Stimulated activated CD8-positive, alpha-beta memory T cell treated with anti-CD3 and anti-CD28 coated beads, Interleukin-15, amount 100 ng/mL, for 1 hour (primary cell): ENCODE data around the gene CHD5.

Experiments used
- DNase-seq: peaks from one replicate; pipeline ENCODE4 v3.0.0-alpha.2; 2020; ENCODE audit warnings: low read depth

The CHD5 gene

GRCh38 chr1:6133146-6133895, 46.8 kb downstream of the CHD5 start:
- DNase-seq, result no peak

GRCh38 chr1:6131561-6131960, 48.6 kb downstream of the CHD5 start:
- DNase-seq, result no peak

DNA sequence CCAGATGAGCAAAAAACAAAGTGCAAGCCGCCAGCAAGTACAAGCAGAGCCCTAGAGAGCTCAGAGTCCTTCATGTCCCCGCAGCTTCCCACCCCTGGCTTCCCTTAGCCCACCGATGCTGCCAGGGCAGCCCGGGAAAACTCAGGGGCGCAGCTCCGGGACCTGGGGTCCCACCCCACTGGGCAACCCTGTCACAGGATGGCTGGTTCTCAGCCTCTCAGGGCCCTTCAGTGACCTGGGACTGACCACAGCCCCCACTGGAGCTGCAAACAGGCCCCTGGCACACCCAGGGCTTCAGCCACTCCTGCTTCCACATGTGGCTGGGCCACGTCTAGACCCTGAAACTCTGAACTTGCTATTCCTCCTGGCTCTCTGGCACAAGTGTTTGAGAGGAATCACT, 49.5 kb downstream of the CHD5 start:
- DNase-seq, result no peak

DNA sequence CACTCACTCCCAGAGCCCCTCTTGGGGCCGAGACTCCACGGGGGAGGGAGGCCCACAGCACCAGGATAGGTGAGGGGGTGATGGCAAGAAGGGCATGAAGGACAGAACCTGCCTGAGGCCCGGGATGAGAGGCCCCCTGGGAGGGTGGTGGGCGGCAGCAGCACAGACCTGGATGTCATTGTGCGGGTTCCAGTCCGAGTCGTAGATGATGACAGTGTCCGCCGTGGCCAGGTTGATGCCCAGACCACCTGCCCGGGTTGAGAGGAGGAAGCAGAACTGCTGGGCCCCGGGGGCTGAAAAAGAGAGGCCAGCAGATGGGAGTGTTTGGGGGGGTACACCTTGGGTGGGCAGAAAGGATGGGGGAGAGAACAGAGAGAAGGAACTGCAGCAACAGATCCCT, 50.1 kb downstream of the CHD5 start:
- no peak for DNase-seq

DNA sequence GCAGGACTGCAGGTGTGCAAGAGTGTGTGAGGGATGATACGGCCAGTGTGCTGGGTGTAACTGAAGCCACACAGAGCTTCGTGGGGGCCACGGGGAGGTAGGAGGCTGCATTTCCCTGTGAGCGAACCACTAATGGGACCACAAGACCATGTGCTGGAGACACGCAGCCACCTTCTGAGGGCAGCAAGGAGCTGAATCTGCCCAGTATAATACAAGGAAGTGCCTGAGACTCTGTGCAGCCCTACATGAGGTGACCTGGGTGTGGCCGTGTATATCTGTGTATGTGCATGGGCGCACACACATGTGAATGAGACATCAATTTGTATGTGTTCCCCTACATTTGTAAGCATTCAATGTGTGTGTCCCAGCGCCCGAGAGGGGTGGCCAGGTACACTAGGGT, 50.8 kb downstream of the CHD5 start:
- DNase-seq, result no peak

DNA sequence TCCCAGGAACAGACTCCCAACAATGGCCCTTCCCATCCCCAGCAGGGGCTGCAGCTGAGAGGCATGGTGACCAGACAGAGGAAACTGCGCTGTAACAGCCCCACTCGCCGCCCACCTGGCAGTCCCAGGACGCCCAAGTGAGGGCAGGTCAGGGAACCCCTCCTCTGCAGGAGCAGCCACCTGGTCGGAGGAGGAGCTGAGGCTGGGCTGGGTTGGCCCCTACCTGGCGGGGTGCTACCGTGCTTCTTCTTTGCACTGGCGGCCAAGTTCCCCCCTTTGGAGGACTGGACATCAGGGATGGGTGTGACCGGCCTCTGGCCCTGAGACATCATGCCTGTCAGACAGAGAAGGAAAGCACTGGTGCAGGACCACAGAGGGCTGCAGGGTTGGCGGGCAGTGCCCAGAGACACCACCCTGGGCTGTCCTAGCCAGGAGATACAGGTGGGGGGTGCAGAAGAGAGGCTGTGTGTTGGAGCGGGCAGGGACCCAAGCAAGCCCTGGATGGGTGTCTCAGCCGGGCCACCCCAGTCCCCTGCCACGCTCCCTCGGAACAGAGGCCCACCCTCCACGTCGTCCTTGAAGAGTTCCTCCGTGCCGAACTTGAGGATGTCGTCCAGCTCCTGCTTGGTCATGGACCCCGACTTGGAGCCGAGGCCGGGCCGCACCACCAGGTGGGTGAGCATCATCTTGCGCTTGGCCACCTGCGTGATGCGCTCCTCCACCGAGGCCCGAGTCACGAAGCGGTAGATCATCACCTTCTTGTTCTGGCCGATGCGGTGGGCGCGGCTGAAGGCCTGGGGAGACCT, 51.6 kb downstream of the CHD5 start:
- DNase-seq, result no peak

DNA sequence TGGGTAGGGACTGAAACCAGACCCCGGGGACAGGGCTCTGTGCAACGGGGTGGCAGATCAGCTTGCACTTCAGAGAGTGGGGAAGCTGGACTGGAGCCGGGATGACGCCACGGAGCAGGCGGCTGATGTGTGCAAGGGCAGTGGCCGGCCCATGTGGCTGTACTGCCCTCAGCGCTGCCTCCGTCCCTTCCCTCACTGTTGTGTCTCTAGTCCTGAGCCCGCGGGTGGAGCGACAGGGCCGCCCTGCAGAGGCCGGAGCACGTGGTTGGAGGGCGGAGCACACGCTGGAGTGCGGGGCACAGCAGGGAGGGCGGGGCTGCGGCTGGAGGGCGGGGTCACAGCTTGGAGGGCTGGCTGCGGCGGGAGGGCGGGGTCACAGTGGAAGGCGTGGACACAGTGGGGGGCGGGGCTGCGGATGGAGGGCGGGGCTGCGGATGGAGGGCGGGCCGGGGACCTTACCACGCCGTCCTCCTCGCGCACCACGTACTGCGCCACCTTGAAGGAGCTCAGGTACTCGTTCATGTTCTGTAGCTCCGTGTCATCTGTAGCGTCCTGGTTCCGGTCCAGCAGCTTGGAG, 52.4 kb downstream of the CHD5 start:
- DNase-seq, result peak; percentile 27

- no peak for DNase-seq
These were observed 53.5 kb downstream of the CHD5 start for GRCh38 chr1:6126521-6127067.

- DNase-seq, result no peak
These were observed 54.1 kb downstream of the CHD5 start for GRCh38 chr1:6126028-6126427.

- no peak for DNase-seq
These were observed 54.8 kb downstream of the CHD5 start for GRCh38 chr1:6125366-6125765.

DNA sequence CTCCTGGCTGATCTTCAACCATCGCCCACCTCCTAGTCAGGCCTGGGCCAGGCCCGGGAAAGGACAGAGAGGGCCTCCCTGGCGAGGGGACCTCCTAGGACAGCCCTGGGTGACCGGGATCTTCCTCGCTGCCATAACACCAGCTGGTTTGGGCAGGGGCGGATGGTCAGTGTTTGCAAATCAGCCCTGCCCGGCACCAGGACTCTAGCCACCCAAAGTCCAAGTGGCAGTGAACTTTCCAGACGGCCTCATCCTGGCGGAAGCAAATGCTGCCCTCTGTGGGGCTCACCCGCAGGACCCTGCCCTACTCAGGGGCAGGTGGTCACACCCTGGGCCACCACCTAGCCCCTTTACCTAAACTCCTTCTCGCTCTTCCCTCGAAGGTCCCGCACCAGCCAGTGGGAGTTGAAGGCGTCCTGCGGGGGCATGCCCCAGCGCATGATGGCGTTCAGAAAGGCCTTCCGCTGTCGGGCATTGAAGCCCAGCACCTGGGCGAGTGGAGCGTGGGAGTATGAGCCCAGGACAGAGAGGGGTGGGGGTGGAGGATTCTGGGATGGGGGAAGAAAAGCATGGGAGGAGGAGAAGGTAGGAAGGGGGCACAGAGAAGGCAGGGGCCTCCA, 55.3 kb downstream of the CHD5 start:
- DNase-seq, result no peak

DNA sequence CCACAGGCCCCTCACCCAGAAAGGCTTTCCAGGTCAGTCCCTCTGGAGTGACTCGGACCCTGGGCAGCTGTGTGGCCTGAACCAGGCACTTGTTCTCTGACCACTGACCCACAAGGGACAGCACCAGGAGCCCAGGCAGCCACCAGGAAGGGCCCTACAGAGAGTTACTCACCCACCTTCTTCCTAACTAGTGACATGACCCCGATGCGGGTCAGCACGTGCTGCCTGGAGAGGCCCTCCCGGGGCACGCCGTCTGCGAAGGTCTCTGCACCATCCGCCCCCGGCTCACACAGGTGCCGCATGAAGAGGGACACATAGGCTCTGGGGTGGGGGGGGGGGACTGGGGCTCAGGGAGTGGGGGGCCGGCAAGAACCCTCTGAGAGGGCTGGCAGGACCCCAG, 55.8 kb downstream of the CHD5 start:
- no peak for DNase-seq

DNA sequence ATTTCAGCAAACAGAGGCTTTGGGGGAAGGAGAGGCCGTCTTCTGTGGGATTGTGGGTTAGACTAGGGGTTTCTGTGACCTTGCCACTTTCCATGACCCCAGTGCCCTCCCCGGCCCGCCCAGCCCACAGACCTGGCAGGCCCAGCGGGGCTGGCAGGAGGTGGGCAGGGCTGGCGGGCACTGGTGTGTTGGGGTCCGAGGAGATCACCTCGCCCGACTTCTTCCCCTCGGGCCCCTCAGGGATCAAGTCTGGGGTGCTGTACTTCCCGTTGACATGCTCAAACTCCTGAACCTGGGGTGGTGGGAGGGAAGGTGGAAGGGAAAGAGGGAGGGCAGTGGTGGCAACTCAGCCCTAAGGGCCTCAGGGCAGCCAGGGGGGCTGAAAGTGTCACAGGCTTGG, 56.3 kb downstream of the CHD5 start:
- no peak for DNase-seq

- no peak for DNase-seq
These were observed 57.0 kb downstream of the CHD5 start for GRCh38 chr1:6123083-6123482.

DNA sequence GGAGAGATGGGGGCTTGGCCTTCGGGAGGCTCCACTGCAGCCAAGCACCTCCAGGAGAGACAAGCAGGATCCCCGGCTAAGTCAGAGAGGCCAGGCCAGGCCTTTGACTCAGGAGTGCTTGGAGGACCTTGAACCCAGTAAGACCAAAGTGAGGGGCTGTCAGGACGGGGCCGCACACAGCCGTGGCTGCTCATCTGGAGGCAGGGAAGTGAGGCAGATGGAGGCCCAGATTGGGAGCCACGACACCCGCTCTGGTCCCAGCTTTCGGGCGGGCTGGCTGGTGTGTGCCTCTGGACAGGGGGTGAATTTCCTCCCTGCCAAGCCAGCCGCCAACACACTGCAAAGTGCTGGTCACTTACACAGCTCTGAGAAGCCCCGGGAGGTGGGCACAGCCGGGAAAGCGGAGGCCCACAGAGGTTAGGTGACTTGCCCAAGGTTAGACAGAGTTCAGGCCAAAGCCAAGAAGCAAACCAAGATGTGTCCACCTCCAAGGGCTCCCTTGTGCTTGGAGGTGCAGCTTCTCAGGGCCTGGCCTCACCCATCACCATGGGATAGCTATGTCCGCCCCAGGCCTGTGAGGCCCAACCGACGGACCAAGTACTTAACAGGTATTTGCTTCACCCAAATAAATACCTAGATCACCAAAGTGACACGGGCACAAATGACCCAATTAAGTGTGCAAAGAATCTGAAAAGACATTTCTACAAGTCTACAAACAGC, 58.3 kb downstream of the CHD5 start:
- DNase-seq, result no peak

GRCh38 chr1:6121021-6121421, 59.1 kb downstream of the CHD5 start:
- DNase-seq, result no peak

DNA sequence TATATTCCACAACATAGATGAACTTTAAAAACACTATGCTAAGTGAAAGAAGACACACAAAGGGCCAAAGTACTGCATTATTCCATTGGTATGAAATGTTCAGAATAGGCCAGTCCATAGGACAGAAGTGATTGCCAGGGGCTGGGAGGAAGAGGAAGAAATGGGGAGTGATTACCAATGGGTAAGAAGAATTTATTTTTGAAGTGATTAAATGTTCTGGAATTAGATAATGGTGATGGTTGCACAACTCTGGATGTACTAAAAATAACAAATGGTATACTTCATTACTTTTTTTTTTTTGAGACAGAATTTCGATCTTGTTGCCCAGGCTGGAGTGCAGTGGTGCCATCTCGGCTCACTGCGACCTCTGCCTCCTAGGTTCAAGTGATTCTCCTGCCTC, 61.7 kb downstream of the CHD5 start:
- DNase-seq, result no peak

DNA sequence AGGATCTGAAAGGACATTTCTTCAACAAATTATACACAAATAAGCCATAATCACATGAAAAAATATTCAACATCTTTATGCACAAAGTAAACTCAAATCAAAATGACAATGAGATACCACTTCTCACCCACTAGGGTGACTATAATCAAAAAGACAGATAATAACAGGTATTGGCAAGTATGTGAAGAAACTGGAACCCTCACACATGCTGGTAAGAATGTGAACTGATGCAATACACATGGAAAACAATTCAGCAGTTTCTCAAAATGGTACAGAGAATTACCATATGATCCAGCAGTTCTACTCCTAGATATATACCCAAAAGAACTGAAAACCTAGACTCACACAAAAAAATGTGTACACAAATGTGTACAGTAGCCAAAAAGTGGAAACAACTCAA, 62.5 kb downstream of the CHD5 start:
- DNase-seq, result no peak

DNA sequence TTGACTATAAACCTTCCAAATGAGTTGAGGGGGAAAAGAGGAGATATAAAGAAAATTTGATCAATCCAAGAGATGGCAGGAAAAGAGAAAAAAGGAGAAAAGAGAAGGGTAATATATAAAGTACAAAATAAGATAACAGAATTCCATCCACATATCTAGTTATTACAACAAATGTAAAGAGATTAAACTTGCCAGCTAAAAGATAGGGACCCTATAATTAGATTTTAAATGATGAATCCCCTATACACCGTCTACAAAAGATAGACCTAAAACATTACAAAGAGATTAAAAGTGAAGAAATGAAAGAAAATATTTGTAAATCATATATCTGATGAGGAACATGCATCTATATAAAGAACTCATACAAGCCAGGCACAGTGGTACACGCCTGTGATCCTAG, 63.1 kb downstream of the CHD5 start:
- DNase-seq, result no peak

GRCh38 chr1:6116137-6116536, 64.0 kb downstream of the CHD5 start:
- no peak for DNase-seq

DNA sequence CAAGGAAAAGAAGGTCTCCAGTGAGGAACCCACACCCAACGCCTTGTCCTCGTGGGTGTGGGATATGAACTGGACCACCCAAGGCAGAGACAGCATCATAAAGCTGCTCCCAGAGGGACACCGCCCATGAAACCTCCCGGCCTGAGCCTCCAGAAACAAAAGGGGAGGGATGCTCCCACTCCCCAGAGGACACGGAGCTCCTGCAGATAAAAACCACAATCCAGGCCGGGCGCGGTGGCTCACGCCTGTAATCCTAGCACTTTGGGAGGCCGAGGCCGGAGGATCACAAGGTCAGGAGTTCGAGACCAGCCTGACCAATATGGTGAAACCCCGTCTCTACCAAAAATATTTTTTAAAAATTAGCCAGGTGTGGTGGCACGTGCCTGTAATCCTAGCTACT, 66.4 kb downstream of the CHD5 start:
- no peak for DNase-seq

DNA sequence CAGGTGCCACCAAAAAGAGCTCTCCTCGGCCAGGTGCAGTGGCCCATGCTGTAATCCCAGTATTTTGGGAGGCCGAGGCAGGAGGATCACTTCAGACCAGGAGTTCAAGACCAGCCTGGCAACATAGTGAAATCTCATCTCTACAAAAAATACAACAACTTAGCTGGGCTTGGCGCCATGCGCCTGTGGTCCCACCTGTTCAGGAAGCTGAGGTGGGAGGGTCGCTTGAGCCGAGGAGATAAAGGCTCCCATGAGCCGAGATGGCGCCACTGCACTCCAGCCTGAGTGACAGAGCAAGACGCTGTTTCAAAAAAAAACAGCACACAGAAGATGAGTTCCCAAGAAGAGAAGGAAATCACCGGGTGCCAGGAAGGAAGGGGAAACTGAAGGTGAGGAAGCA, 67.0 kb downstream of the CHD5 start:
- DNase-seq, result no peak
